MV-4-11 (cell line): ENCODE data around the gene ZMYND10.
A peak's percentile ranks its signal among the peaks of the same experiment; 100 is the strongest.

ENCODE experiments used
- DNase-seq: peaks from one replicate; lab custom pipeline; 2025; lab: John Stamatoyannopoulos, UW

ZMYND10 gene

DNA sequence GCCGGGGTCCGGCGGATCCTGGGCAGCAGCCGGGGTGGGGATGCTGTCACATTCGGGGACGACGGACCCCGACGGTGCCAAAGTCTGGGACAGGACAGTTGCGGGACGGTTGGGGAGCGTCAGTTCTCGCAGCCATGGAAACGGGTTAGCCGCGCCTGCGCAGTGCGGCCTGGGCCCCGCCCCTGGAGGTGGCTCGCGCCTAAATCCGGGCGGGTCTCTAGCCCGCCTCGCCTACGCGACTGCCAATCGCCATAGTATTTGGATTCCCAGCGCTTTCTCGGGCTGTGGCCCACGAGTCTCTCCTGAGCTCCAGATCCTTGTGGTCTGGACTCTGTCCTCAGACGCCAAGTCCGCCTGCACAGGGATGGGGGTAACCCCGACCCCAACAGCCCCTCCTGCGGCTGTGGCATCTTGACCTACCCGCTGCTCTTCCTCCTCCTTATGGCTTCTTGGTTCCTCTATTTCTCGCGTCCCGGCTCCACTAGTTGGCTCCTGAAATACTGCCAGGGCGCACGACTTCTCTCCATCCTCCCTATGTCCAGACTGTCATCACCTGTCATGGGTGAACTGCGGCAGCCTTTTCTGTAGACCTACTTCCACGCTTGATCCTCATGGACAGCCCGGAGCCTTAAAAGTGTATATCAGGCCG lies at the start of gene ZMYND10:
TSS of gene ZMYND10 (minus strand) at position 147 of the 649 bp plus-strand sequence. CDS start 153 bp downstream, outside the sequence.
- peak; percentile 73 for DNase-seq

GRCh38 chr3:50393061-50393460 lies 47.5 kb upstream of the ZMYND10 start:
- no peak for DNase-seq

DNA sequence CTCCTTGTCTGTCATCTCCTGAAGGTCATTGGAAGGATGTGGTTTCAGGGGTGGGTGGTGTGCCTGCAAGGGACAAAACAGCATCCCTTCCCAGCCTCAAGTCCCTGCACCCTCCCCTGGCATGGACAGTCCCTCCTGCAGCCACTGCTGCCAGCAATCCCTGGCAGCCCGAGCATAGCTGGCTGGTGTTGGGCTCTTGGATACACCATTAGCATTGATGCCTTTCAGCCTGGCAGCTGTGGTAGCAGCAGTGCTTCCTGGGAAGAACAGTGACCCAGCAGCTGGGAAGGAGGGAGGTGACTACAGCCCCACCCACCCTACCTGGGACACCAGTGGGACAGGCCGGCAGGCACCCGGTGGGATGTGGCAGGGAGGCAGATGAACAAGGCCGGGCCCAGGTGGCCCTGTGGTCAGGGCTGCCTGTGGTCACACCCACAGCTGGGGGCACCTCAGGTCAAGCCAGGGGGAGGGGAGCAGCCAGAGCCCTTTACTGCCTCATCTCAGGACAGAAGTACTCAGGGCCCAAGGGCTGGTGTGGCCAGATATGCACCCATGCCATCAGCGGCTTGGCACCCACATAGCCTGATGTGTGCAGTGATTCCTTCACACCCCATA lies 46.7 kb upstream of the ZMYND10 start:
- DNase-seq = no peak

DNA sequence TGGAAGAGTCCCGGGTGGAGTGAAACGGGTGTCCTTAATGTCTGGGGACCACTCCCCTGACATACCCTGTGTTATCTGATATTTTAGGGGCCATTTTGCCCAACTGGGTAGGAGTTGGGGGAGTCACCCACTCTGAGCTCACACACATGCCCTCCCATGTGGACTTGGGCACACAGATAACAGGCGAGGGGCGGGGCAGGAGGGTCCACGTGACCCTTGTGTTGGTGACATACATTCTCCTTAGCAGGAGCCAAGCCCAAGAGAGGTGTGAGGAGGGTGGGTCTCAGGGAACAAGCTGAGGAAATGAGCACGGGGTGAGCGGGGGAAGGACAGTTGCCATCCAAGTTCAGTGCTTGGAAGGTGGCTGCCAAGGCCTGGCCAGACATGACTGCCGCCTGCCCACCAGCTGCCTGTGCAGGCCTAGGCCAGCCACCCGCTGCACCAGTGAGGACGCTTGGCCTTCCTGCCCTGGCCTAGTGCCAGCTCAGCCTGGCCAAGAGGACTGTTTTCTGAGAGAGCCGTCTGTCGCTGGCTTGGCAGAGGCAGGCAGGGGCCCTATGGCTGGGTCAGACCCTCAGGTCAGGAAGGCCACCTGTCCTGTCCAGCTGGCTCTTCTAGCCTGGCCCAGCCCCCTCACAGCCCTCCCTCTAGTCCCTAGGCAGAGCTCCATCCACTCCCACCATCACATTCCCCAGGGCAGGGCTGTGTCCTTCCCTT lies 45.1 kb upstream of the ZMYND10 start:
- no peak for DNase-seq

GRCh38 chr3:50389414-50389767 lies 43.9 kb upstream of the ZMYND10 start:
- DNase-seq = no peak

DNA sequence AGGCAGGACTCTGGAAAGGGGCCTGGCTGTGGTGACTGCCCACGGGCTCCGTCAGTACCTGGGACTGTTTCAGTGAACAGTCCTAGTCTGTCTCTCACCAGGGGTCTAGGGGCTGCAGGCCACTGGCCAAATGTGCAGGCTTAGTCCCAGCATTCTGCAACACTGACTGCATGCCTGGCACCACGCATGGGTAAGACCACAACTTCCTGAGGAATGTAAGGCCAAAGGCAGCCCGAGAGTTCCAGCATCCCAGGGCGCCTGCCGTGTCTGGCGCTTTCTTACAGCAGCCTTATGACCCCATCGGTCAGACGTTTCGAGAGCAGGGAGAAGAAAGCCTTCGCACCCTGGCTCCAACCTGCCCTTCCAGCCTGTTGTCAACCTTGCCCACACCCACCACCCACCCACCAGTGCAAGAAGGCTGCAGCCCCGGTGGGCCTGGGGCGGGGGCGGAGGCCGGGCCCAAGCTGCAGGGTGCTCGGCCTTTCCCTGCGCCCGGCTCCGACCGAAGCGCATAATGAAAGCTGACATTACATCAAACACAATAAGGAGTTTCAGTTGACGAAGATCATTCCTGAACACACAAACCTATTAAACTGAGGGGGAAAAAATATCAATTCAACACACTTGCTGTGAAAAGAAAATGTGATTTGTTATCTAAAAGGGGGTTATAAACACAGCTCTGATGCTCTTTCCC lies 43.3 kb upstream of the ZMYND10 start:
- DNase-seq = no peak

- no peak for DNase-seq
Observed at GRCh38 chr3:50388016-50388719, 42.6 kb upstream of the ZMYND10 start.

- DNase-seq = no peak
Observed at GRCh38 chr3:50385754-50386153, 40.2 kb upstream of the ZMYND10 start.

- no peak for DNase-seq
Observed at GRCh38 chr3:50383750-50384149, 38.2 kb upstream of the ZMYND10 start.

DNA sequence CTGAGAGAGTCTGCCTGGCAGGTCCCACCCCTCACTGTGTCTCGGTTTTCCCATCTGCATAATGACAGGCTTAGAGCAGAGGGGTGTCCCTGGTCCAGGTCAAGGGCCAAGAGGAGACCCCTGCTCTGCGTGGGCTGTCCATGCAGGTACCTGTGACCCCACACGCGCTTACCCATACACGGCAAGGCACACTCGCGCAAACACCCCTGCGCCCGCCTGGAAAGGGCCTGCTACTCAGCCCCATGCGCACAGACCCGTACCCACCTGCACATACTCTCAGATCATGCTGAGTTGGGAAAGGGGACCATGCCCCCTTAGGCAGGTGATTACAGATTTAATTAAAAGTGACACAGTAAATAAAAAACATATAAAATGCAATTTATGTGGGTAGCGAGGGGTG lies 37.2 kb upstream of the ZMYND10 start:
- DNase-seq = no peak

- no peak for DNase-seq
Observed at GRCh38 chr3:50381383-50381782, 35.9 kb upstream of the ZMYND10 start.

DNA sequence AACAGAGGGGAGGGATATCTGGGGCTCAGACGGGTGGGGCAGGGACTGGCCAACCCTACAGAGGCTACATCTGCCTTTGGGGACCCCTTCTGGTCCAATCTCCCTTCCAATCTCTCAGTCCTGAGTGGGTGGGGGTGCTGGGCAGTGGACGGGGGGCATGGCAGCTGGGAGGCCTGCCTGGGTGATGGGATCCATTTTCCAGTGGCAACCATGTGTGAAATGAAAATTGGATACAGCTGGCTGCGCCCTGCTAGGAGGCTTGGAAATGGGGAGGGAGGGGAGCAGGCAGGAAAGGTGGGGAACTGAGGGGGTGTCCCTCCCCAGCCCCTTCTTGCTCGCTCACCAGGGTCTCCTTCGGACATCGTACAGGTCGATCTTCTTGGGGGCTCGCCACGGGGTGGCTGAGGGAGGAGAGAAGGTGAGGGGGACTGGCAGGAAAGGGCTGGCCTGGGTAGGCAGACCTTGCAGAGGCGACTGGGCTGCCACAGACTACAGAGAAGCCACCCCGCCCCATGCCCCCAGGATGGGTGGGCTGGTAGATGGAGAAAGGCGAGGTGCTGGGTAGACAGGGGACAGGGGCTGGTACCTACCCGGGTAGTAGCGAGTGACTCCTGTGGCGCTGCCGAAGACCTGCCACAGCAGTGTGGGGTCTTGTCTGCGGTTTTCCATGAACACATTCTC lies 35.0 kb upstream of the ZMYND10 start:
- no peak for DNase-seq

GRCh38 chr3:50378757-50379156 lies 33.2 kb upstream of the ZMYND10 start:
- no peak for DNase-seq

DNA sequence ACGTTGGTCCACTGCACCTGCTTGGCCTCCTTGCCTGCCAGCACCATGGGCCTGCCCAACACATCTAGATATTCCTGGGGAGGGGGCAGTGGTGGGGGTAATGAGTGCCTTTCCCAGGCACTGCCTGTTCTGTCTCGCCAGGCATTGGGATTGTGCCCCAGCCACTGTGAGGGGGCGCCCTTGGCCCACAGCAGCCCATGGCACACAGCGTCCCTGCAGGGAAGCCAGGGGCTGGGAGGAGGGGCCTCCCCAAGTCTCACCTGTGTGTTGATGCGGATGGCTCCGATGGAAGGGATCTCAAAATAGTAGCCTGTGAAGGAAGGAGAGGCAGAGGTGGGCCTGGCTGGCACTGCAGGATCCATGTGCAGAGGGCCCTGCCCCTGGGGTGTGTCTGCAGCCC lies 32.5 kb upstream of the ZMYND10 start:
- DNase-seq = no peak

DNA sequence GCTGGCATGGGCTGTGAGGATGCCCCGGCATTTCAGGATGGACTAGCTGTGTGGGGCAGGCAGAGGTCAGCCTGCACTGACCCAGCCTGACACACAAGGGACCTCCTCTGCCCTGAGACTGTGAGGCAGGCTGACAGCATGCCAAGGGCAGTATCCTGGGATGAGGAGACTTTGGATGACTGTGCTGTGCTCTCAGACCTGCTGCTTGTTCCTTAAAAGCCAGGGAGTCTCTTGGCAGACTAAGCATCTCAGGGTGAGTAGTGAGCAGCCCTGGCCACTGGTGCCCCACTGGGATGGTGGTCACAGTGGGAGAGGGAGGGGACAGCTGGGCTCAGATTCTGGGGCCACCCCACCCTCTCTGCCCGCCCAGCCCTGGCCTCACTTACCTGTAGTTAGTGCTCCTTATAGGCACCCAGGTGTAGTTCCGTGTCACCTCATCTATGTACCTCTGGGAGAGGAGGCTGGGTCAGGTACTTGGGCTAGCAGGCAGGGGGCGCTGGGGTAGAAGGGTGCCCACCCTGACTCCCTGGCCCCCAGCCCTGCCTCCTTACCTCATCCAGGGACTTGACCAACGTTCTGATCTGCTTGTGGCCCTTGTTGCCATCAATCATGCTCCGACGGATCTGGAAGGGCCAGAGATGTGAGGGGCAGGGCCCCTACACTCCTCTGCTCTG lies 29.9 kb upstream of the ZMYND10 start:
- DNase-seq = no peak

GRCh38 chr3:50374363-50375257 lies 29.1 kb upstream of the ZMYND10 start:
- no peak for DNase-seq

GRCh38 chr3:50373146-50374051 lies 27.9 kb upstream of the ZMYND10 start:
- no peak for DNase-seq

GRCh38 chr3:50372349-50372748 lies 26.8 kb upstream of the ZMYND10 start:
- no peak for DNase-seq

DNA sequence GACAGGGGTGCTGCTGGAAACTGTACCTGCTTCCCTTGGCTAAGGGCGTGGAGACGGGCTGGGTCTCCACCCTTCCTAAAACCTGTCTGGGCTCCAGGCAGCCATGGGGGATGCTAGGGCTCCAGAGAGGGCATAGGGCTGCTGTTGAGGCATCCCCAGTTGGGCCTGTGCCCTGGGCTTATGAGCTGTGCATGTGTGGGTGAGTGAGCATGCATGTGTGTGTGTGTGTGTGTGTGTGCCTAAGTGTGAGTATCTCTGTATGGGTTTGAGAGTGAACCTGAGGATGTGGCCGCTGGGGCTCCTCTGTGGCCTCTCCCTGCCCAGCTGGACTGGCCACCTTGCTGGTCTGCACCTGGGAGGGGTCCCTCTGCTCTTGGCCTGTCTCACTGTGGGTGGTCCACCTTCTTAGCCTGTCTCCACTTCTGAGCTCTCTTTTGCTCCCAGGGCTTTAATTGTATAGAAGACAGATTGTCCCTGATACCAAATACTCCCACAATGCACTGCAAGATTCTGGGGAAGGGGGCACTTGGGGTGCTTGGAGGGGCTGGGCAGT lies 25.7 kb upstream of the ZMYND10 start:
- peak; percentile 14 for DNase-seq
